ENCODE results near the gene SEZ6L.

- no peak for TF ChIP-seq CTCF (IDR thresholded peaks at IDR 0.05)
- no peak for TF ChIP-seq POLR2A (IDR thresholded peaks at IDR 0.05)
Observed at GRCh38 chr22:26302726-26303125, 133.5 kb downstream of the SEZ6L start.
